H1 (cell line): ENCODE data around the gene VWA7. TPM values are rescaled to one million over a fixed set of nuclear protein-coding genes. Genes with fewer than 3 reads are reported as not detected.
A peak's percentile ranks its signal among the peaks of the same experiment; 100 is the strongest.

Experiments
- CTCF ChIA-PET: fragments of 300-600 bp; sonication (Branson Sonifier 250); formaldehyde crosslinking; loops from one replicate; lab custom pipeline; 2021; ENCODE audit not compliant: partially characterized antibody; lab: Charles Lee
- POLR2A ChIA-PET: fragments of 300-600 bp; sonication (Branson Sonifier 250); formaldehyde crosslinking; loops from one replicate; lab custom pipeline; 2021; ENCODE audit warnings: inconsistent platforms; ENCODE audit not compliant: partially characterized antibody; lab: Charles Lee
- DNase-seq, 2 experiments: peaks; one replicate each; pipeline versions ENCODE4 v3.0.0 to v3.0.0-alpha.2; 2010 to 2022; ENCODE audit warnings: low spot score in 2 of 2, low read depth in 1 of 2, mixed read lengths in 1 of 2
- FAIRE-seq: peaks from 2 replicates; lab custom pipeline; 2011; peaks lifted over from hg19 to GRCh38; lab: Jason Lieb, UNC
- H2AFZ ChIP-seq: 2 replicates; pipeline ENCODE4 v1.8.1; 2012; ENCODE audit warnings: low read length, inconsistent platforms
- H2AK5ac ChIP-seq: 2 replicates; pipeline ENCODE4 v1.6.1; 2013; ENCODE audit warnings: low read depth, low read length
- H2BK120ac ChIP-seq: replicated peaks from 2 replicates; pipeline ENCODE3; 2013; ENCODE audit warnings: low read depth, low read length, inconsistent platforms
- H2BK12ac ChIP-seq: 2 replicates; pipeline ENCODE4 v1.6.1; 2013; ENCODE audit warnings: low read depth, low read length
- H2BK15ac ChIP-seq: 2 replicates; pipeline ENCODE4 v1.6.1; 2013; ENCODE audit warnings: low read length
- H2BK20ac ChIP-seq: 2 replicates; pipeline ENCODE4 v1.6.1; 2013; ENCODE audit warnings: low read length
- H2BK5ac ChIP-seq: 2 replicates; pipeline ENCODE4 v1.6.1; 2013; ENCODE audit warnings: low read depth, low read length
- H3K14ac ChIP-seq: 2 replicates; pipeline ENCODE4 v1.6.1; 2013; ENCODE audit warnings: inconsistent platforms; ENCODE audit not compliant: insufficient read length
- H3K18ac ChIP-seq: 2 replicates; pipeline ENCODE4 v1.6.1; 2013; ENCODE audit warnings: low read length; ENCODE audit errors: extremely low read depth
- H3K23ac ChIP-seq: 2 replicates; pipeline ENCODE4 v1.6.1; 2013; ENCODE audit warnings: inconsistent platforms; ENCODE audit not compliant: insufficient read length
- H3K23me2 ChIP-seq: 2 replicates; pipeline ENCODE4 v1.6.1; 2013; ENCODE audit warnings: low read depth, low read length
- H3K27ac ChIP-seq: 2 replicates; pipeline ENCODE4 v1.6.1; 2011; ENCODE audit warnings: low read depth, low read length, inconsistent platforms
- H3K27me3 ChIP-seq, 4 experiments: replicated peaks in 1 of 4; 1 replicate in 1 of 4; 2 replicates in 3 of 4; pipeline versions ENCODE4 v1.6.1 to v1.8.1; 2011 to 2013; ENCODE audit warnings: low read length in 3 of 4, mild to moderate bottlenecking in 3 of 4, inconsistent platforms in 2 of 4, mixed read lengths in 2 of 4, moderate library complexity in 1 of 4; ENCODE audit not compliant: control insufficient read depth in 3 of 4, insufficient read depth in 3 of 4; ENCODE audit errors: extremely low read depth in 1 of 4
- H3K36me3 ChIP-seq, 4 experiments: 2 replicates each; pipeline versions ENCODE4 v1.6.1 to v1.8.1; 2011 to 2013; ENCODE audit warnings: mild to moderate bottlenecking in 4 of 4, low read length in 3 of 4, moderate library complexity in 2 of 4, control low read depth in 1 of 4, inconsistent platforms in 1 of 4; ENCODE audit not compliant: insufficient read depth in 4 of 4, control insufficient read depth in 2 of 4
- H3K4ac ChIP-seq: replicated peaks from 2 replicates; pipeline ENCODE3; 2013; ENCODE audit warnings: low read length, low read depth, mixed read lengths, inconsistent platforms; ENCODE audit not compliant: insufficient read length
- H3K4me1 ChIP-seq, 4 experiments: replicated peaks in 1 of 4; 1 replicate in 1 of 4; 2 replicates in 3 of 4; pipeline versions ENCODE4 v1.6.1 to v1.8.1; 2011 to 2013; ENCODE audit warnings: low read length in 3 of 4, inconsistent platforms in 2 of 4, mixed read lengths in 1 of 4; ENCODE audit not compliant: insufficient read depth in 4 of 4, control insufficient read depth in 3 of 4
- H3K4me2 ChIP-seq, 2 experiments: 2 replicates each; pipeline versions ENCODE4 v1.6.1 to v1.8.1; 2011 to 2013; ENCODE audit warnings: low read depth in 2 of 2, low read length in 2 of 2, control low read depth in 1 of 2, inconsistent platforms in 1 of 2, mild to moderate bottlenecking in 1 of 2; ENCODE audit not compliant: insufficient read depth in 1 of 2
- H3K4me3 ChIP-seq, 4 experiments: fragments of 200-600, 300-600 bp in 1 of 4; sonication (generic), shearing (Covaris generic), sonication (Bioruptor Twin) in 1 of 4; 2 replicates each; pipeline versions ENCODE4 v1.5.1 to v1.8.1; 2011 to 2016; ENCODE audit warnings: low read length in 4 of 4, low read depth in 3 of 4, control low read depth in 2 of 4, inconsistent platforms in 2 of 4, mild to moderate bottlenecking in 2 of 4, mixed read lengths in 1 of 4, moderate library complexity in 1 of 4; ENCODE audit not compliant: insufficient read depth in 2 of 4; ENCODE audit errors: extremely low read depth in 1 of 4
- H3K56ac ChIP-seq: replicated peaks from 2 replicates; pipeline ENCODE3; 2013; ENCODE audit warnings: low read depth, mild to moderate bottlenecking, mixed read lengths, low read length, inconsistent platforms; ENCODE audit not compliant: insufficient read length
- H3K79me1 ChIP-seq: 2 replicates; pipeline ENCODE4 v1.6.1; 2013; ENCODE audit warnings: low read depth, low read length, control low read depth
- H3K79me2 ChIP-seq, 2 experiments: 2 replicates each; pipeline versions ENCODE4 v1.6.1 to v1.8.1; 2012 to 2013; ENCODE audit warnings: low read length in 2 of 2, mild to moderate bottlenecking in 2 of 2, inconsistent platforms in 1 of 2; ENCODE audit not compliant: insufficient read depth in 2 of 2, control insufficient read depth in 1 of 2
- H3K9ac ChIP-seq, 4 experiments: replicated peaks in 1 of 4; 1 replicate in 1 of 4; 2 replicates in 3 of 4; pipeline versions ENCODE4 v1.6.1 to v1.8.1; 2011 to 2013; ENCODE audit warnings: low read depth in 3 of 4, low read length in 3 of 4, control low read depth in 2 of 4, mild to moderate bottlenecking in 2 of 4, moderate library complexity in 2 of 4, inconsistent platforms in 1 of 4; ENCODE audit errors: extremely low read depth in 1 of 4
- H3K9me3 ChIP-seq, 2 experiments: 2 replicates each; pipeline versions ENCODE4 v1.6.1 to v1.8.1; 2012 to 2013; ENCODE audit warnings: mild to moderate bottlenecking in 2 of 2, moderate library complexity in 2 of 2, control low read depth in 1 of 2, inconsistent platforms in 1 of 2, low read depth in 1 of 2, low read length in 1 of 2, mixed read lengths in 1 of 2; ENCODE audit not compliant: insufficient read depth in 2 of 2
- H4K20me1 ChIP-seq, 2 experiments: replicated peaks in 1 of 2; 2 replicates each; pipeline versions ENCODE3 to v1.8.1; 2011 to 2013; ENCODE audit warnings: inconsistent platforms in 2 of 2, low read length in 2 of 2, mild to moderate bottlenecking in 1 of 2; ENCODE audit not compliant: insufficient read depth in 2 of 2, control insufficient read depth in 1 of 2
- H4K5ac ChIP-seq: 2 replicates; pipeline ENCODE4 v1.6.1; 2013; ENCODE audit warnings: low read length, low read depth, mixed read lengths, inconsistent platforms; ENCODE audit not compliant: insufficient read length
- H4K8ac ChIP-seq: 2 replicates; pipeline ENCODE4 v1.8.0; 2013; ENCODE audit warnings: mild to moderate bottlenecking, moderate library complexity, low read length, inconsistent platforms; ENCODE audit not compliant: insufficient read depth; ENCODE audit errors: extremely low read depth
- H4K91ac ChIP-seq: replicated peaks from 2 replicates; pipeline ENCODE3; 2013; ENCODE audit warnings: low read length, mixed read lengths, inconsistent platforms; ENCODE audit not compliant: insufficient read length
- CHD1 ChIP-seq: IDR thresholded peaks from 2 replicates; pipeline ENCODE4 v1.6.1; 2012; ENCODE audit warnings: low read depth, low read length, improper control_type of control experiment
- CTBP2 ChIP-seq: IDR thresholded peaks from 2 replicates; pipeline ENCODE4 v1.7.0; 2011; ENCODE audit warnings: borderline replicate concordance, mild to moderate bottlenecking, moderate library complexity, mixed read lengths, low read length; ENCODE audit not compliant: insufficient read depth, insufficient read length
- EGR1 ChIP-seq: IDR thresholded peaks from 2 replicates; pipeline ENCODE4 v1.6.1; 2011; ENCODE audit warnings: low read depth, low read length, borderline replicate concordance
- PHF8 ChIP-seq: fragments of 200-600 bp; sonication (generic); conservative IDR thresholded peaks from 2 replicates; pipeline ENCODE4 v1.7.1; 2012; ENCODE audit warnings: low read depth, mild to moderate bottlenecking, inconsistent platforms, low read length, moderate library complexity
- POLR2A ChIP-seq, 2 experiments: IDR thresholded peaks; 1 replicate in 1 of 2; 2 replicates in 1 of 2; pipeline ENCODE4 v1.6.1; 2011; ENCODE audit warnings: low read depth in 2 of 2, low read length in 2 of 2, mild to moderate bottlenecking in 2 of 2; ENCODE audit errors: control extremely low read depth in 1 of 2
- POLR2AphosphoS5 ChIP-seq: IDR thresholded peaks from 2 replicates; pipeline ENCODE4 v1.6.1; 2011; ENCODE audit warnings: low read depth, low read length
- RNF2 ChIP-seq: fragments of 200-900, 300-1000 bp; sonication (generic); IDR thresholded peaks from 2 replicates; pipeline ENCODE4 v1.7.1; 2016; ENCODE audit warnings: borderline replicate concordance, low read depth, mild to moderate bottlenecking, antibody characterized with exemption, low read length; ENCODE audit not compliant: poor library complexity, severe bottlenecking; ENCODE audit errors: missing control alignments
- SIX5 ChIP-seq: IDR thresholded peaks from 2 replicates; pipeline ENCODE4 v1.6.1; 2011; ENCODE audit warnings: mild to moderate bottlenecking, low read depth, low read length
- TAF7 ChIP-seq: optimal IDR thresholded peaks from 2 replicates; pipeline ENCODE3; 2011; ENCODE audit warnings: low read depth, mild to moderate bottlenecking, inconsistent platforms, low read length, moderate library complexity, borderline replicate concordance
- TCF12 ChIP-seq: IDR thresholded peaks from 2 replicates; pipeline ENCODE4 v1.6.1; 2011; ENCODE audit warnings: low read depth, mild to moderate bottlenecking, low read length
- TEAD4 ChIP-seq: IDR thresholded peaks from 2 replicates; pipeline ENCODE4 v1.6.1; 2012; ENCODE audit warnings: low read depth, low read length, inconsistent platforms, mixed read lengths
- WGBS, 2 experiments: shearing (Covaris generic) in 1 of 2; methylation state at CpG; one replicate each; pipeline versions ENCODE4 v1.1.6 to v1.1.7; 2013 to 2015; ENCODE audit warnings: low lambda C conversion rate in 2 of 2, mixed read lengths in 2 of 2, inconsistent platforms in 1 of 2, low coverage in 1 of 2, missing lambda C conversion rate in 1 of 2; ENCODE audit not compliant: insufficient replicate concordance in 2 of 2, insufficient coverage in 1 of 2, insufficient read length in 1 of 2; ENCODE audit errors: extremely low coverage in 1 of 2, missing lambda C conversion rate in 1 of 2; 5-methylcytosine and 5-hydroxymethylcytosine counted together
- polyA plus RNA-seq, 7 experiments: library from polyadenylated mRNA; depleted of rRNA in 3 of 7; stranded (reverse) in 5 of 7; unstranded in 2 of 7; fragments of >200 nt in 5 of 7; fragments of 200-250 nt in 2 of 7; gene quantifications; 1 replicate in 5 of 7; 2 replicates in 1 of 7; 4 replicates in 1 of 7; pipeline versions ENCODE4 v1.2.1 to v1.2.3, GENCODE V29; 2011 to 2013; ENCODE audit warnings: missing spikeins in 2 of 7, mixed read lengths in 2 of 7
- total RNA-seq: library from RNA; stranded (reverse); fragmentation: NEBNext Ultra II Directional; extraction: Animal tissue kit (Norgen Biotek cat#: 25700); gene quantifications from 2 replicates; pipeline ENCODE4 v1.2.1, GENCODE V29; 2021

Gene VWA7
- total and polyA plus RNA-seq, 2 of the 8 experiments (the other 6 are each of a cell fraction or from before 2014, with no cell fraction given) = 0.82 to 2.1 TPM

- Histone ChIP-seq H3K9me3 (no peaks in the 10 kb centered on the region), H3K56ac (no peak overlapping the region), H2BK15ac (peak overlapping the region; percentile 61; the same call in 1 of the 2 replicates), H3K4me1 (peaks cover 2 to 13% (median 7%) of the 10 kb centered on the region in 4 experiments), H2AFZ (no peak overlapping the region), H3K9ac (no peak overlapping the region), H3K36me3 (peaks cover 3 to 28% (median 23%) of the 10 kb centered on the region in 4 experiments; a peak in 7 of 8 replicates), H3K23ac (no peak overlapping the region), H3K4ac (no peak overlapping the region), H3K23me2 (peaks cover 2% of the 10 kb centered on the region; the same call in 1 of the 2 replicates), H3K4me3 (peak overlapping the region in 3 of 4 experiments; percentile 77 to 91 (median 89); a peak in 2 of 8 replicates), H3K27me3 (no peaks in the 10 kb centered on the region), H2BK5ac (no peak overlapping the region), H3K4me2 (peak overlapping the region; percentile 31 to 90; a peak in 2 of 4 replicates), H4K20me1 (peaks cover 0 to 1% of the 10 kb centered on the region in 2 experiments), H3K18ac (no peak overlapping the region), H4K8ac (no peak overlapping the region), H2BK12ac (no peak overlapping the region), H2AK5ac (no peak overlapping the region), H4K5ac (no peak overlapping the region), H3K79me1 (0 out of 2 replicates have a peak, but pooled peaks cover 3% of the 10 kb centered on the region), H3K14ac (no peak overlapping the region), H2BK120ac (no peak overlapping the region), H3K27ac (no peak overlapping the region), H2BK20ac (no peak overlapping the region), H3K79me2 (no peaks in the 10 kb centered on the region), H4K91ac (no peak overlapping the region)
- CTCF ChIA-PET = interaction anchor here (0.5 to 8.9 kb wide), 15 partner anchors 10 to 102 kb away, joined by 3 to 89 read pairs (median 4); partner anchors contain the start of genes ABHD16A, LY6G6D and MSH5
- FAIRE-seq = no peak
- POLR2A ChIA-PET = interaction anchor here (0.6 to 7.2 kb wide), 6 partner anchors 10 to 99 kb away, joined by 3 to 73 read pairs (median 3); partner anchors contain the start of genes CLIC1, HSPA1B and MSH5
- no peak for DNase-seq
- 86% methylated on average over 23 of the region's 41 CpGs; no CpG with 5 or more reads in 1 of the 2 experiments for WGBS, 2 experiments
- TF ChIP-seq CTBP2 (no peak), CHD1 (no peak), TCF12 (no peak), TEAD4 (no peak), TAF7 (no peak), RNF2 (no peak), PHF8 (no peak), EGR1 (no peak), POLR2A (IDR thresholded peaks at IDR 0.05; ENCODE audit: control extremely low read depth in 1 of 2, low read depth in 2 of 2, low read length in 2 of 2) (no peak), SIX5 (no peak), POLR2AphosphoS5 (no peak)
Observed at GRCh38 chr6:31727717-31728671, 49.1 kb downstream of the VWA7 start.
